GM23248 (cell line): ENCODE measurements around the gene SBNO2. TPM values are rescaled to one million over a fixed set of nuclear protein-coding genes. Genes with fewer than 3 reads are reported as not detected.

Experiments
- DNase-seq: peaks from one replicate; pipeline ENCODE4 v3.0.0-alpha.2; 2015
- H2AFZ ChIP-seq: fragments of 200-600 bp; sonication (generic); 2 replicates; pipeline ENCODE4 v1.6.1; 2016; ENCODE audit warnings: antibody characterized with exemption
- H3F3A ChIP-seq: fragments of 200-600 bp; sonication (generic); 2 replicates; pipeline ENCODE4 v1.6.1; 2016; ENCODE audit warnings: mild to moderate bottlenecking, antibody characterized with exemption, mixed run types; ENCODE audit not compliant: insufficient read depth
- H3K27ac ChIP-seq: fragments of 200-600 bp; sonication (generic); 2 replicates; pipeline ENCODE4 v1.5.1; 2016; ENCODE audit warnings: mild to moderate bottlenecking
- H3K27me3 ChIP-seq: fragments of 200-600 bp; sonication (generic); replicated peaks from 2 replicates; pipeline ENCODE4 v1.6.1; 2016; ENCODE audit warnings: mild to moderate bottlenecking; ENCODE audit not compliant: insufficient read depth
- H3K36me3 ChIP-seq: fragments of 200-600 bp; sonication (generic); 2 replicates; pipeline ENCODE4 v1.6.1; 2016; ENCODE audit warnings: low read depth, mild to moderate bottlenecking
- H3K4me1 ChIP-seq: fragments of 200-600 bp; sonication (generic); 2 replicates; pipeline ENCODE4 v1.6.1; 2016; ENCODE audit warnings: mild to moderate bottlenecking; ENCODE audit not compliant: insufficient read depth
- H3K4me2 ChIP-seq: fragments of 200-600 bp; sonication (generic); one replicate; pipeline ENCODE4 v1.6.1; 2016; ENCODE audit warnings: mild to moderate bottlenecking; ENCODE audit not compliant: unreplicated experiment
- H3K4me3 ChIP-seq: fragments of 200-600 bp; sonication (generic); 2 replicates; pipeline ENCODE4 v1.5.1; 2016; ENCODE audit warnings: mild to moderate bottlenecking
- H3K79me2 ChIP-seq: fragments of 200-600 bp; sonication (generic); 2 replicates; pipeline ENCODE4 v1.6.1; 2016; ENCODE audit warnings: mild to moderate bottlenecking; ENCODE audit not compliant: insufficient read depth
- H3K9ac ChIP-seq: fragments of 200-600 bp; sonication (generic); 2 replicates; pipeline ENCODE4 v1.6.1; 2016; ENCODE audit warnings: mild to moderate bottlenecking
- H3K9me2 ChIP-seq: fragments of 200-600 bp; sonication (generic); 2 replicates; pipeline ENCODE4 v1.6.1; 2016; ENCODE audit warnings: mixed run types, mild to moderate bottlenecking, moderate library complexity; ENCODE audit not compliant: insufficient read depth
- H3K9me3 ChIP-seq: fragments of 200-600 bp; sonication (generic); one replicate; pipeline ENCODE4 v1.6.1; 2017; ENCODE audit warnings: low read depth
- H4K20me1 ChIP-seq: fragments of 200-600 bp; sonication (generic); 2 replicates; pipeline ENCODE4 v1.6.0; 2016; ENCODE audit not compliant: insufficient read depth
- EZH2 ChIP-seq: fragments of 200-600 bp; sonication (generic); IDR thresholded peaks from 2 replicates; pipeline ENCODE4 v1.6.1; 2018; ENCODE audit warnings: antibody characterized with exemption, mild to moderate bottlenecking; ENCODE audit not compliant: insufficient read depth, poor library complexity, severe bottlenecking
- EZH2phosphoT487 ChIP-seq: fragments of 200-600 bp; sonication (generic); IDR thresholded peaks from 2 replicates; pipeline ENCODE4 v1.6.1; 2018; ENCODE audit warnings: antibody characterized with exemption, moderate library complexity, mild to moderate bottlenecking, low read depth; ENCODE audit not compliant: insufficient read depth
- WGBS, 2 experiments: methylation state at CpG; one replicate each; pipeline ENCODE4 v1.1.6; 2015 to 2017; ENCODE audit warnings: low lambda C conversion rate in 2 of 2, low coverage in 1 of 2; ENCODE audit errors: missing lambda C conversion rate in 2 of 2; 5-methylcytosine and 5-hydroxymethylcytosine counted together
- in situ Hi-C: fragments of 300-500 bp; cut with MboI; formaldehyde crosslinking; loops from 2 replicates; pipeline ENCODE4 v1.15.0; 2020
- polyA plus RNA-seq: library from polyadenylated mRNA; unstranded; fragments of >200 nt; fragmentation: Nextera tagmentation; extraction: Ambion mirVana; gene quantifications from 2 replicates; pipeline ENCODE4 v1.2.1, GENCODE V29; 2016
- total RNA-seq: library from RNA; depleted of rRNA; stranded (reverse); fragments of >200 nt; shearing (Covaris generic); gene quantifications from 2 replicates; pipeline ENCODE4 v1.2.3, GENCODE V29; 2014

The SBNO2 gene
- total and polyA plus RNA-seq, 2 experiments from 2014 or later = 7.5 to 70.4 TPM

- H3K27me3 ChIP-seq = no peaks in the 10 kb centered on the region
- no peaks in the 10 kb centered on the region for H3K9me3 ChIP-seq
- DNase-seq = no peak
- no peak overlapping the region for H3K4me2 ChIP-seq
- H3K4me3 ChIP-seq = no peak overlapping the region
- H3K9me2 ChIP-seq = no peaks in the 10 kb centered on the region
- no peak overlapping the region for H2AFZ ChIP-seq
- no peaks in the 10 kb centered on the region for H3F3A ChIP-seq
- no peaks in the 10 kb centered on the region for H3K36me3 ChIP-seq
- in situ Hi-C loops = no loop called here
- no peak overlapping the region for H3K9ac ChIP-seq
- H3K79me2 ChIP-seq = peaks cover 89% of the 10 kb centered on the region
- no peaks in the 10 kb centered on the region for H4K20me1 ChIP-seq
- peaks cover 22% of the 10 kb centered on the region for H3K4me1 ChIP-seq
- H3K27ac ChIP-seq = no peak overlapping the region
- TF ChIP-seq EZH2phosphoT487 (no peak), EZH2 (no peak)
- 94 to 97% methylated on average over 30 to 33 of the region's 33 CpGs for WGBS, 2 experiments
Measured at GRCh38 chr19:1166872-1167573, 7.0 kb downstream of the SBNO2 start.

DNA sequence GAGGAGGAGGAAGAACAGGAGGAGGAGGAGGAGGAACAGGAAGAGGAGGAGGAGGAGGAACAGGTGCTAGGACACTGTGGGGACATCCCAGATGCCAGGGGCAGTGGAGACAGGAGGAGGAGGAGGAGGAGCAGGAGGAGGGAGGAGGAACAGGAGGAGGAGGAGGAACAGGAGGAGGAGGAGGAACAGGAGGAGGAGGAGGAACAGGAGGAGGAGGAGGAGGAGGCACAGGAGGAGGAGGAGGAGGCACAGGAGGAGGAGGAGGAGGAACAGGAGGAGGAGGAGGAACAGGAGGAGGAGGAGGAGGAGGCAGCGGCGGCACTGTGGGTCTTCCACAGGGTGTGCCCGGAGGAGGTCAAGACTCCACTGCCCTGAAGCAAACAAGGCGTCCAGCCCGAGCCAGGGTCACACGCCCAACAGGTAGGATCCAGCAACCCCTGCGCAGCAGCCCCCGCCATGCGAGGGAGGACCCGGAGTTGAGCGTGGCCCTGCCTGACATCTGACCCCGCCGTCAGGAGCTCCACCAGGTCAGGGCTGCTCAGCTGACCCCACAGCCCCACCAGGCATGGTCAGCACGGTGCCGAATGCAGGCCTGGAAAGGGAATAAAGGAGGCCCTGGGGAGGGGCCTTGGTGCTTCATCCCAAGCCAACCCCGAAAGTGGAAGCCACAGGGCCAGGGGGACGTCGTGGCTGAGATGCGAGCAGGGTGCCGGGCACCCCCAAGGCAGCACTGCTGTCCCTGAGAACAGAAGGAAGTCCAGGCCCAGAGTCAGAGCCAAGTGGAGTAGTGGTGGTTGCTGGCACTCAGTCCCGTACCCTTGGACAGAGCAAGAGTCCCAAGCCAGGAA, 9.2 kb downstream of the SBNO2 start:
- DNase-seq = no peak
- Histone ChIP-seq H3K9me2 (no peaks in the 10 kb centered on the region), H3K27ac (no peak overlapping the region), H3F3A (no peaks in the 10 kb centered on the region), H3K9ac (no peak overlapping the region), H3K4me1 (peaks cover 10% of the 10 kb centered on the region), H3K36me3 (no peaks in the 10 kb centered on the region), H3K9me3 (no peaks in the 10 kb centered on the region), H3K4me2 (no peak overlapping the region), H3K79me2 (peaks cover 80% of the 10 kb centered on the region), H3K27me3 (no peaks in the 10 kb centered on the region), H4K20me1 (no peaks in the 10 kb centered on the region), H2AFZ (no peak overlapping the region), H3K4me3 (no peak overlapping the region)
- no peak for TF ChIP-seq EZH2
- no peak for TF ChIP-seq EZH2phosphoT487
- in situ Hi-C loops = no loop called here
- WGBS, 2 experiments = 80 to 82% methylated on average over 17 to 21 of the region's 21 CpGs

- no peak overlapping the region for H3K9ac ChIP-seq
- no peak overlapping the region for H2AFZ ChIP-seq
- TF ChIP-seq EZH2phosphoT487 (no peak), EZH2 (no peak)
- WGBS, 2 experiments = 72 to 76% methylated on average over 15 to 18 of the region's 20 CpGs
- H3K4me3 ChIP-seq = no peak overlapping the region
- H3K79me2 ChIP-seq = peaks cover 77% of the 10 kb centered on the region
- no peaks in the 10 kb centered on the region for H3K9me3 ChIP-seq
- H3K4me1 ChIP-seq = 0 out of 2 replicates have a peak, but pooled peaks cover 3% of the 10 kb centered on the region
- H3K9me2 ChIP-seq = no peaks in the 10 kb centered on the region
- H3K27ac ChIP-seq = no peak overlapping the region
- DNase-seq = no peak
- H3K27me3 ChIP-seq = no peaks in the 10 kb centered on the region
- no peak overlapping the region for H3K4me2 ChIP-seq
- no peaks in the 10 kb centered on the region for H3F3A ChIP-seq
- no peaks in the 10 kb centered on the region for H3K36me3 ChIP-seq
- in situ Hi-C loops = no loop called here
- H4K20me1 ChIP-seq = no peaks in the 10 kb centered on the region
Measured at GRCh38 chr19:1163934-1164683, 10.0 kb downstream of the SBNO2 start.

GRCh38 chr19:1163283-1163933, 10.7 kb downstream of the SBNO2 start:
- Histone ChIP-seq H3K27ac (no peak overlapping the region), H3K79me2 (peaks cover 77% of the 10 kb centered on the region), H3K9me2 (no peaks in the 10 kb centered on the region), H3K4me1 (no peaks in the 10 kb centered on the region), H2AFZ (no peak overlapping the region), H3K36me3 (no peaks in the 10 kb centered on the region), H4K20me1 (no peaks in the 10 kb centered on the region), H3K4me3 (no peak overlapping the region), H3F3A (no peaks in the 10 kb centered on the region), H3K9ac (no peak overlapping the region), H3K4me2 (no peak overlapping the region), H3K9me3 (no peaks in the 10 kb centered on the region), H3K27me3 (no peaks in the 10 kb centered on the region)
- no peak for DNase-seq
- TF ChIP-seq EZH2phosphoT487 (no peak), EZH2 (no peak)
- WGBS, 2 experiments = 91 to 92% methylated on average over 38 to 41 of the region's 41 CpGs
- in situ Hi-C loops = no loop called here
